ENCODE data around the gene SLCO2A1.

SLCO2A1 gene

DNA sequence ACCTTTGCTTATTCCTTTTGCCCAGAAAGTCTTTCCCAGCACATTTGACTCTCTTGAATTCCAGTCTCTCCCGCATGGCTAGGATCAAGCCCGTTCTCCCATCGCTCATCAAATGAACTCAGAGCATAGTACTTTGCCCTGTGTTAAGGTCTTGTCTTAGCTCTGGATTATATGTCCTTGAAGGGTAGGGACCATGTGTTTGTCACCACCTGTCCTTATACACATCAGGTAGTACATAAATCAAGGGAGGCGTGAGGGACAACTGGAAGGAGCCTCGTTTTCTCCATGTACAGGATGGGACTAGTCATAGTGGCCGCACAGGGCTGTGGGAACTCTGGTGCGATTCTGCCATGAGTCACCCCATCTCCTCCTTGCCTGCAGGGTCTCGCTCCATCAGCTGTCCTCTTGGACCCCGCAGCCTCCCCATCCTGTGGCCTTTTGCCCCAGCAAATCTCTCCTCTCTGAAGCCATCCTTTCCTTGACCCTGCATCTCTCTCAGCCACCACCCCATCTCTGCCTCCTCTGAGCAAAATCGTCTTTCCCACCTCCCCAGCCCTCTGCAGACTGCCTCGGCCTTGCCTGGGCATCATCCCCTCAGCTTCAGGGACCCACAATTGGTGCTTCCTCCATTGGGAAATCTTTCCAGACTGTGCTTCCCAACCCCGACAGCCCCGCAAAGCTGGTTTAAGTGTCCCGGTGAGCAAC is 100.7 kb downstream of the SLCO2A1 start:
- DNase-seq: no peak

DNA sequence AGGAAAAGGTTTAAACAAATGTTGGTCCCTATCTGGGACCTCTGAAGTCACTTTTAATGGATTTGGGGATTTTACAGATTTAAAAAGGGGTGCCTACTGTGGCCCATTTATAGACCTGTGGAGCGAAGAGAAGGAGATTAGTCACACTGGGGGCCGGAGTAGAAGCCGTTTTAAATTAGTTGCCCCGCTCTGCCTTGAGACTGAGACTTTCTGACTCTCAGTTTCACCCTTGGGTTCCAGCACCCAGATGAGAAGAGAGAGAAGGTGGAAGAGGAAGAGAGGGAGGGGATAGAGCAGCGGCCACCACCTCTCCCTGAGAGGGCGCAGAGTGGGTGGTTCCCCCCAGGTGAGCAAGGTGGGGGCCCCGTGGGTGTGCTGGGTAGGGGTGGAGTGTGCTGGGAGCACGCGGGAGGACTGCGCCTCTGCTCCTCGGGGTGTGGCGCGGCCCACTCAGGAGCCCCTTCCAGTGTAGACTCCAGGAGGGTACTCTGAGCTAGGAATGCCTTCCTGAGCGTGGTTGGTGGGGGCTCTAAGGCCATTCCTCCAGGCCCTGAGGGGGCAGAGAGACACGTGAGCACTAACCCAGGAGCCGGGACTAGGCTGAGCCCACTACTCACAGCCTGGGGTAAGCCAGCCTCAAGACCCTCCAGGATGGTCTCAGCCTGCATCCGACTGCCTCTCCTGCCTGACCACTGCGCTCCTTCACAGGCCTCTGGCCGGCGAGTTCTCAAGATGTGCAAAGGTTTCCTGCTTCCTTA is 101.4 kb downstream of the SLCO2A1 start:
- no peak for DNase-seq

DNA sequence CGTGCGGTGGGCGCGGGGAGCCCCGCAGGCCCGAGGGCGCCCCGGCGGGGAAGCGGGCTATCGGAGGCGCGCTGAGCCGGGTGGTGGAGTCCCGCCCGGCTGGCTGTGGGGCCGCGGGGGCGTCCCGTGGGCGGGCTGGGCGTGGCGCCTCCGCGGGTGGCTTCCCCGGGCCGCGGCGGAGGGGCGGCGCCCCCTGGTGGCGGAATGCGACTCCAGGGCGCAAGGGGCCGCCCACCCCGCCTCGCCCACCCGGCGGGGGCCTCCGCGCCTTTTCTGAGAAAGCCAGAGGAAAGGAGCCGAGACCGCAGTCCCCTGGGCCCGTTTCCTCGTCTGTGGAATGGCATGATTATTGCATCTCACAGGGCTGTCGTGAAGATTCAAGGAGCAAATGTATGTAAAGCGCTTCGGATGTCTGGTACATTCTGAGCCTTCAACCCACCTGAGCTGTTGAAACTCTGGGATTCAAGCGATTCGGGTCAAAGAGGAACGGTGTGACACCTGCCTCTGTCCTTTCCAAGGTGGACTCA is 102.1 kb downstream of the SLCO2A1 start:
- DNase-seq: peak; percentile 77

DNA sequence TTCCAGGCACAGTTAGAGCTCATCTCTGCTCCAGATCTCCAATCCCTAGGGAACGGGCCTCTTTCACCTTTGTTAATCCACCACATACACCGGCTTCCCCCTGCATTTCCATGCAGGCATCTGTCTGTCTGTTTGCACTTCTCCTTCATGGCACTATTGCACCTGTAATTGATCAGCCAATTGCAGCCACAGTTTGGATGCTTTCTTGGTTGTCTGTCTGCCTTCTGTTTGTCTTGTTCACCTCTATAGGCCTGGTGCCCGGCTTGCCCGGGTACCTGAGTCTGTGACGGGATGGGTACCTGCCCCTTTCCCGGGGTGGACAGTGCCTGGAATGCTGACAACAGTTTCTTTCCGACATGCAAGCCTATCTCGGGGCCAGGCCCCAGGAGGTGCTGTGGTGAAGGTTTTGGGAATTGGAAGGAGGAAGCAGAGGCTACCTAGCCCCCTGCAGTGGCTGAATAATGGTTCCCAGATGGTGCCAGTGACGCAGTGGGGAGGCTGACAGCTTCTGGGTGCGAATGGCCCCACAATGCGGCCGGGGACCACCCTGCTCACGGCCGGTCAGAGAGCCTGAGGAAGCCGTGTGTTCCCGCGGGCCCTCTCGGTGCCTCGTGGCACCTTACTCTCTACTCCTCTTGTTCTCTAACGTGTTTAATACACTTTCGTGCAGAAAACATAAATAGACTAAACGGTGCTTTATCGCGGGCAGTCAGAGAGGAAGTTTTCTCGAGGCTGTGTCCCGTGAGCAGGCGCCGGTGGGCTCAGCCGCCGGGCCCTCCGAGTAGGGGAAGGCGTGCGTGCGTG is 102.8 kb downstream of the SLCO2A1 start:
- no peak for DNase-seq

DNA sequence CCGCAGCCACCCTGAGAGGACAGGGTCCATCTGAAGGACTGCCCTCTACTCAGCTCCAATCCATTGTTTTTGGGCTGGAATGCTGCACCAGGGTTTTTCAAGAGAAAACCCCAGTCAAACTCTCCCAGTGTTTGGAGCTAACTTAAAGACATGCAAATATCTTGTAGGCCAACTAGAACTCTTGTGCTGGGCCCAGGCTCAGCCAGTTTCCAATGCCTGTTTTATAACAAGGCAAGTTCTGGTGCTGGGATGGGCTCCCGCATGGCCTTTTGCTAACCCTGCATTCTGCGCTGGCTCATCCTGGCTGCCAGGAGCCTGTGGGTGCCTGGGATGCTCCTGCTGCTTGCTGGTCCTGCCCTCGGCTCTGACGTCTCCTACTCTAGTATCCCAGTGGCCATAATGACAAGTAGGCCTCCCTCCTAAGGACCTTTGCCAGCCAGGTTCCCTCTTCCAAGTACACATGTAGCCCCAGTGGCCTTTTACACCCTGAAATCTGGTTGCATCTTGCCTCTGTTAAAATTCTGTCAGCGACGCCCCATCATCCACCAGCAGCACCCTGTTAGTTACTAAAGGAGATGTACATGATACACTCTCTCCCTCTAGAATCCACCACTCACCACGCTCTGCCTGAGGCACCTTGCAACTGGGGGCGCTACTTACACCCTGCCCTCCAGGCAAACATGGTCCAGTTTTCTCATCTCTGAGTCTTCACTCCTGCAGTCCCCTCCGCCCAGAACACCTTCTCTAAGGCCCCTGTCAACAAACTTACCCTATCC is 103.6 kb downstream of the SLCO2A1 start:
- DNase-seq: no peak

DNA sequence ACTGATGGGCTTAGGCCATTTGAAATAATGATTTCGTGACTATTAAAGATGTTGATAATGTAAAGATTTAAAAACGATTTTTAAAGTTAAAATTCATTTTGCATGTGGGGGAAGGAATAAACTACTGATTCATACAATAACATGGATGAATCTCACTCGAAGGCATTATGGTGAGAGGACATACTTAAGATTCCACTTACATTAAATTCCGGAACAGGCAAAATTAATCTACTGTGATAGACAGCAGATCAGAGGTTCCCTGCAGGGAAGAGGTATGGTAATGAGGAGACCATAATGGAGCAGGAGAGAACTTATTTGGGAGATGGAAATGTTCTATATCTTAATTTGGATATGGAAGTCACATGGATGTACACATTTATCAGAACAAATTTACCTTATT is 105.7 kb downstream of the SLCO2A1 start:
- DNase-seq: no peak

DNA sequence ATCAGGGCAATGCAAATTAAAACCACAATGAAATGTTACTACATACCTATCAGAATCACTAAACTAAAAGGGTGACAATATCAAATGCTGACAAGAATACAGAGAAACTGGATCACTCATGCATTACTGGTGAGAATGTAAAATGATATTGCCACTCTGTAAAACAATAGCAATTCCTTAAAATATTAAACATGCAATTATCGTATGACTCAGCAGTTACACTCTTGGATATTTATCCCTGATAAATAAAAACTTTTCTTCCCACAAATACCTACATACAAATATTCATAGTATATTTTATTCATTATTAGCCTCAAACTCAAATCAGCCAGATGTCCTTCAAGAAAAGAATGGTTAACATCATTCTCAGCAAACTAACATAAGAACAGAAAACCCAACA is 108.1 kb downstream of the SLCO2A1 start:
- no peak for DNase-seq

DNA sequence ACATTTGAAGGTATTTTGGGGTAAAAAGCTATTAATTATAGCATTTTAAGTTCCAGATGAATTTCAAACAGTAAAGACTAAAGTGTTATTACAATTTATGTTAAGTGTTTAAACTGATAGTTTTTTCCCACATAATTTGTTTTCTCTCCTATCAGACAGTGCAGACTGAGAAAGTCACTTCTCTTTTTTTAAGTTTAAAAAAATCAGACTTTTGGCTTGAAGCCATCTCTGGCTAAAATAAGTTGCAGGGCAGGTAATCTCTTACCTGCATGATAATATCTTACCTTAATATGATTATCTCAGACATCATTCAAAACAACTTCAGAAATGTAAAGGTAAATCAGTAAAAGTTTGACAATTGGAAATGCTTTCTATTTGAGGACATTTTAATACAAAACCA is 112.6 kb downstream of the SLCO2A1 start:
- DNase-seq: peak; percentile 48

DNA sequence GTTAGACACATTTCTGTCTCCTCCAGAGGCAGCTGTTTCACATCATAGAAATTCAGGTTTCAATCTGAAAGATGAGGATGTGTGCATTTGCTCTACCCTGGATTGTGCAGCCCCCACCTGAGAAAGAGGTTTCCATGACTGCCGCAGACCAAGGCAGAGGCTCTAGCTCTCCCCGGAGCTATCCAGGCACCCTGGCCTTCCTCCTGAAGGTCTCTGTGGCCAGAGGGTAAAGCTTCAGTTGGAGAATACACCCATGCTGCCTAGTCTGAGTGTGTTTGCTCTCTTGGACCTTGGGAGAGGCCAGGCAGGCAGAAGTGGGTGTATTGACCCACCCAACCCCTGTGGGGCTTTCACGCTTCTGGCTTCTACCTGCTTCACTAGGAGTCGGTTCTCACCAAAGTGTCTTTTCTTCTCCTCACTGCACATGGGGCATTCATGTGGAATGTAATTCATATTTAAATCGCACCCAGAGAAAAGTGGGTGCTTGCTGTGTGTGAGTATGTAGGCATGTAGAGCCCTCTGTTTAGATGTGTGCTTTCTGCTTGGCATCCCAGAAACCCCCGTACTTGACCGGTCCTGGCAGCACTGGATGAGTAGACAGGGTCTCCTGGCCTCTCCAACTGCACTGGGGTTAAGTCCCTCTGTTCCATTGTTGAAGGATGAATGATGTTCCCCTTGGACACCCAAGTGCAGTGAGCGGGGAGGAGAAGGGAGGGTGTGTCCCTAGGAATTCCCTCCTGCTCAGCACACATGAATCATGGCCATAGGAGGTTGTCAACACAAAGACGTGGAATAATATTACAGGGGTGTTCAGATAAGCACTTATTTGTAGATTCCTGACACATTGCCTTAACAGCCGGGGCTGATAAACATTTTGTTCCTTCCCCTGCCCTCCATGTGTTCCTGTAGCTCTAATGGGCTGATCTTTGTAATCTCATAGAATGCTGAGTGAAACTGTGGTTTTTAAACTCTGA is 113.8 kb downstream of the SLCO2A1 start:
- DNase-seq: peak; percentile 56

DNA sequence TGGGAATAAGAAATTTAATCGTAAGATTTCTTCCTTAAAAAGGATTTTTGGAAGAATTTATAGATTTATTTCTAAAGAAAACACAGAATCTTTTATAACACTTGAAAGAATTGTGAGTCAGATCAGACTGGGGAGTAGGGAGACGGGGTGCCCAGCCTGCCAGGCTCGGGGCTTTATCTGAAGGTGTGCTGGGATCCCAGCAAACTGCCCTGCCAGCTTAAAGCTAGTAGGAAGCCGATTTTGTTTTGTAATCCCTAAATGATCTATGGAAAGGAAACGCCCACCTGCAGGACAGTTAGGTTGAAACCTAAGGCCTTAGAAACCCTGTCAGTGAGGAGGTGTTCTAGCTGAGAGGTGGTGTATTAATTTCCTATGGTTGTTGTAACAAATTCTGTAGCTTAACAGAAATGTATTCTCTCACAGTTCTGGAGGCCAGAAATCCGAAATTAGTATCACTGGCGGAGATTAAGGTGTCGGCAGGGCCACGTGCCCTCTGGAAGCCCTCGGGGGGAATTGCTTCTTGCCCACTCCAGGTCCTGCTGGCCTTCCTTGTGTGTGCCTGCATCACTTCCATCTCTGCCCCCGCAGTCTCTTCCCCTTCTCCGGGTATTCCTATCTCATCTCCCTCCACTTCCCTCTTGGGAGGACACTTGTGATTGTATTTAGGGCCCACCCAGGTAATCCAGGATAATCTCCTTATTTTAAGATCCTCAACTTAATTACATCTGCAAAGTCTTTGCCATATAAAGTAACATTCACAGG is 114.7 kb downstream of the SLCO2A1 start:
- DNase-seq: no peak

DNA sequence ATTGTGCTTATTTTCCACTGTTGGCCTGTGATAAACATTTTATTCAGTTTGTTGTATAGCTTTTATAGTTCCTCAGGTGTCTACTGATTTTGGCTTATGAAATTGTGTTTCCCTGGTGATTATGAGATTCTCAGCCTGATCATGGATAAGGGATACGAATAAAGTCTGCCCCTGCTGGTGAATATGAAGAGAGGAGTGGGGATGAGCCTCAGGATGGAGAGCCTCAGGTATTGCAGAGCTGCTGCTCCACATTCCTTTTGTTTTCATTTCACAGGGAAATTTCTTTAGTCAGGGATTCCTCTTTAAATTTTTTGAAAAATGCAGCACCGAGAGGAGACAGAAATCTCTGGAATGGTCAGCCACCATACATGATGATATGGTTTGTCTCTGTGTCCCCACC is 119.3 kb downstream of the SLCO2A1 start:
- DNase-seq: no peak

DNA sequence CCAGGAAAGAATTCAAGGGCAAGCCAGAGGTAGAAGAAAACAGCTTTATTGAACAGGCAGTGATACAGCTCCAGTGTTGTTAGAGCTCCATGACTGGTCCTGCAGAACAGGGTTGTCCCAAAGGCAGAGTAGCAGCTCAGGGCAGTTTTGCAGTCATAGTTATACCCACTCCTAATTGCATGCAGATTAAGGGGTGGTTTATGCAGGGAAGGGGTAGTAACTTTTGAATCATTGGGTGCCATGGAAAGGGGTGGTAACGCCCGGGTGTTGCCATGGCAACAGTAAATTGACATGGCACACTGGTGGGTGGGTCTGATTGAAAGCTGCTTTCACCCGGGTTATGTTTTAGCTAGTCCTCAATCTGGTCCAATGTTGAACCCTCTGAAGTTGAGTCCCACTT is 124.3 kb downstream of the SLCO2A1 start:
- no peak for DNase-seq

DNA sequence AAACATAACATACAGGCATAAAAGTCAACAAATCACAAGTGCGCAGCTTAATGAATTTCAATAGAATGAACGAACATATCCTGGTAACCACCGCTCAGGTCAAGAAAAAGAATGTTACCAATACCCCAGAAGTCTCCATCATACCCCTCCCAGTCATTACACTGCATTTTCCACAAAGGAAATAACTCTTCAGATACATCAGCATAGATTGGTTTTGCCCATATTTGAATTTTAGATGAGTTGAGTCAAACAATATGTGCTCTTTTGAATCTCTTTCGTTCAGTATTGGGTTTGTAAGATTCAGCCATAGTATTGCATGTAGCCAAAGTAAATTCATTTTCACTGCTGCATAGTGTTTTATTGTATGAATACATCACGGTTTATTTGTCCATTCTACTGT is 127.9 kb downstream of the SLCO2A1 start:
- DNase-seq: no peak

DNA sequence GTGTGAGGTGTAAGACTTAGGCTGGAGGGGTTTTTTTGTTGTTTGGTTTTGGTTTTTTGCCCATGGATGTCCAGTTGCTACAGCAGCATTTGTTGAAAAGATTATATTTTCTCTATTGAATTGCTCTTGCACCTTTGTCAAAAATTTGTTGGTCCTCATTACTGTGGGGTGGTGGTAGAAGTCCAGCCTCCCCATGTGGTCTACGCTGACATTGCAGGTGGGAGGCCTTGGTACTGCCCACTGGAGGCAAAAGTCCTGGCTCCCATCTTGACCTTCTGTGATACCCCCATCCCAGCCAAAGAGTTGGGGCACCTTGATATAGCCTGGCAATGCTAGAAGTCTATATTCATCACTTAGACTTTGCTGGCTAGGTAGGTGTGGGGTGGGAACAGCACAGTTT is 128.6 kb downstream of the SLCO2A1 start:
- peak; percentile 45 for DNase-seq

DNA sequence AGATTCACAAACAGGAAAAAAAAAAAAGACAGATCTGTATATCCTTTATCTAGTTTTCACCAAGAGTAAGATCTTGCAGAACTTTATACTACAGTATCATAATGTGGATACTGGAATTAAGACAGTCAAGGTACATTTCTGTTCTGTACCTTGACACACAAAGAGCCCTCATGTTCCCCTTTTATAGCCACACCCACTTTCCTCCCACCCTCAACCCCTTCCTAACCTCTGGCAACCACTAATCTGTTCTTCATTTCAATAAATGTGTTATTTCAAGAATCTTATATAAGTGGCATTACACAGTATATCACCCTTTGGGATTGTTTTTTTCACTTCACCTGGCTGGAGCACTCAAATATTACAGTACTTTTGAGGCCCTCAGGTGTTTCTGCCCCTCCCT is 130.4 kb downstream of the SLCO2A1 start:
- peak; percentile 53 for DNase-seq

DNA sequence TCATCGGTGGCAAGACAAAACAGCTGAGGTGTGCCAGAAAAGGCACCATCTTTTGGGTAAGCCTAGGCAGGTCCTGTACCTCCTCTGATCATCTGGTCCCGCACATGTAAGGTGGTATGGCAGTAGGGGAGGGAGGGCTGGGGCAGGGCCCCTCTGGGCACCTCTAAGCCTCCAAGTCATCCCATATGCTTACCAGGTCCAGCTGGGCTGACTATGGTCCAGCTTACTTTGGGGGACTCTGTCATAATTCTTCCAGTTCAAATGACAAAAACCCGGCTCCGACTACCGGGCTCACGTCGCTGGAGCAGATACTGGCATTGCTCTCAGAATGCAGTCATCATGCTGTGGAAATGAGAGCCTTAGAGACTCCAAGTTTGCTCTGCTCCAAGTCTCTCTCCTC is 132.2 kb downstream of the SLCO2A1 start:
- no peak for DNase-seq

DNA sequence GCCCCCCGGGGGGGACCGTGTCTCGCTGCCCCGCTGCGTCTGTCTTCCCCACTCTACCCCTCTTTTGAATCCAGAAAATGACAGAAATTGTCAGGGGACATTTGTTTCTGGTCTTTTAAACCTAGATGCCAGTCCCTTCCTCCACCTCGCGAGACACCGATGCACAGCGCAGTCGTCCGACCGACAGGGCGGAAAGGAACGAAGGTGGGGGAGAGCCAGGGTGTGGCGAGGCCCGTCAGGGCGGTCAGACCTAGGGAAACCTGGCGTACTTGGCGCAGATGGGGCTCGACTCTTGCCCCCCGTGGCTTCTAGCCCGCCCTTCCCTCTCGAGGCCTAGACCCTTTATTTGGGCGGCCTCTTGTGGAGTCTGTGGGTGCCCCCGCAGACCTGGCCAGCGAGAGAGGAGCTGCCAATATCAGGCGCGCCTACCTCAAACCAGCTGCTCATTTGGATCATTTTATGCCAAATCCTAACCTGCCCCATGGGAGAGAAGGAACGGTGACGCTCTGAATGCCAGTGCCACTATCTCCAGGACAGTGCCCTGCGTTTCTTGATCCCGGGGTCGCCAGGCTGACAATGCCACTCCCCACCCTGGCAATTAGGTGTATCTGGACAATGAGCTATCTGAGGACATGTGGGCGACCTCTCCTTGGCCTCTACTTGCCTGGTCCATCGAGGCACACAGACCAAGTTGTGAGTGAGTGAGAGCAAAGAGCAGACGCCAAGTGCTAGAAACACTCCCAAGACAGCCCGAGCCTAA is 133.5 kb downstream of the SLCO2A1 start:
- DNase-seq: peak; percentile 64

DNA sequence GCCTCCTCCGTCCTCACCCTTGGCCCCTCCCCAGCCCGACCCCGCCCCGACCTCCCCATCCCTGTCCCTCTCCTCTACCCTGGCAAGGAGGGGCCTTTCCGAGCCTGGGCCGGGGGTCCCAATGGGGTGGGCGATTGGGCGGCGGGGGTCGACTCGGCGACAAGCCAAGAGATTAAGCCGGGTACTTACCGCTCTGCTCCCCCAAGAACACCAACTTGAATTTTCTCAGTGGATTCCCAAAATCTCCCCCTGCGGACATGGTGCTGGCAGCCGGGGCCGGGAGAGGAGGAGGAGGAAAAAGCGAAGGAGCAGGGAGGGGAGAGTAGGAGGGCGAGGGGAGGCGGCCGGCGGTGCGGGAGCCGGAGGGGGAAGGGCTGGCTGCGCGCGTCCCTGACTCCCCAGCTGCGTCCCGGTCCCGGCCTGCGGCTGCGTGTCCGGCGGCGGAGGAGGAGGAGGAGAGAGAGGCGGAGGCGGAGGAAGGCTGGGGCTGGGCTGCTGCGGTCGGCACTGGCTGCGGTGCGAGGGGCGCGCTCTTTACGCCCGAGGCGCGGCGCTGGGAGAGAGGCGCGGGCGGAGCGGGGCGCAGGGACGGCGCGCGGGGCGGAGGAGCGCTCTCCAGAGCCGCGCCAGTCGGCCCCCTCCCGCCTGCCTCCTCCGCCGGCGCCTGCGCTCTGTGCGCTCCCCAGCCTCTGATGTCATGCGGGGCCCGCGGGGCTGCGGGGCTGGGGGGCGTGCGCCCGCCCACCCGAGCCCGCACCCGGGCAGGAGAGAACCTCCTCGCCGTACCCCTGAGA is 134.3 kb downstream of the SLCO2A1 start, which contains the start of gene RAB6B:
RAB6B (minus strand) TSS at position 675 of the 794 bp plus-strand sequence; CDS start at position 259, 416 bp downstream.
- peak; percentile 83 for DNase-seq
